Bronchus fibroblast of lung (primary cell): ENCODE results near the gene AANAT. TPM values are rescaled to one million over a fixed set of nuclear protein-coding genes. Genes with fewer than 3 reads are reported as not detected.

Experiments
- total RNA-seq: library from RNA; depleted of rRNA; stranded (reverse); fragments of >200 nt; gene quantifications from 2 replicates; pipeline ENCODE4 v1.2.3, GENCODE V29; 2015

The AANAT gene
- total RNA-seq: not detected in 2 replicates

DNA sequence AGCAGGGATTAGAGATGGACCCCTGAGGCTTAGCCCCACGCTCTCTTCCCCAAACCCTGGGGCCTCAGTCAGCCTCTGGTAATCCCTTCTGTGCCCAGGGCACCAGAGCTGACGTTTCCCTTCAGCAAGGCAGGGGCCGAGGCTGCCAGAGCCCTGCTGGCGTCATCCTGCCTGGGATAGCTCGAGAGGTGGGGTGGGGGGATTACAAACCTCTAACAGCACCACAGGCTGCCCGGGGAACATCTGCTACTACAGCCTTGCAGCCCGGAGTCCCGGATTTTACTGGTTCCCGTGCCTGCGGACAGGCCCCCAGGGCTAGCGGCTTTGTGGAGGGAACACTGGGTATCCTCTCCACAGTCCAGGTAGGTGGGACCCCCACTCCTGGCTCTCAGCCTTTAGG is at the start of gene AANAT:
AANAT (plus strand) TSS at position 238 of the 400 bp plus-strand sequence. CDS start 1,144 bp downstream, outside the sequence.

DNA sequence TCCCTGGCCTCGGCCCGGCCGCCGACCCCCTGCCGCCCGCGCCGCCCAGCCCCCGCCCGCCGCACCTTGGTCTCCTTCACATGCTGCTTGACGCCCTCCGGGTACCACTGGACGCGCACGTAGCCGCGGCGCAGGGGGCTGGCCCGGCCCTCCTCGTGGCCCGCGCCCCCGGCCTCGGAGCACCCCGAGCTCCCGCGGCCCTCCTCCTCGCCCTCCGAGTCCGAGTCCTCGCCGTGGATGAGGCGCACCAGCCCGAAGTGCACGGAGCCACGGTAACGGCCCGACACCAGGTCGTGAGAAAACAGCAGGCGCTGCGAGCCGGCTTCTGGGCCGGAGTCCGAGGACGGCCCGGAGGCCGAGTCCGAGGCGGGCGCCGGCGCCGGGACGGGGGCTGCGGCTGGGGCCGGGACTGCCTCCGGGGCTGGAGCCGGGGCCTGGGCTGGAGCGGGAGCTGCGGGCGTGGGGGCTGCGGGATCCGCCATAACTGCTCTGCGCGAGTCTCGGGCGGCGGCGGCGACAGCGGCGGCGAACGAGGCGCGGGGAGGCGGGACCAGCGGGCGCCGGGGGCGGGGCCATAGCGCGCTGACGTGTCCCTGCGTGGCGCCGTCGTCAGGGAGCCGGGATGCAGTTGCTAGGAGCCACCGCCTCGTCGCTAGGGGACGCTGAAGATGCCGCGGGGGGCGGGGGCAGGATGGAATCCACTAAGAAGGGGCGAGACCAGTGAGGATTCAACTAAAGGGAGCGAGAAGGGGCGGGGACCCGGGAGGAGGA is 14.6 kb upstream of the AANAT start, which contains the start of gene UBE2O:
UBE2O (minus strand) TSS at position 493 of the 771 bp plus-strand sequence; CDS start at position 482, 11 bp downstream.

DNA sequence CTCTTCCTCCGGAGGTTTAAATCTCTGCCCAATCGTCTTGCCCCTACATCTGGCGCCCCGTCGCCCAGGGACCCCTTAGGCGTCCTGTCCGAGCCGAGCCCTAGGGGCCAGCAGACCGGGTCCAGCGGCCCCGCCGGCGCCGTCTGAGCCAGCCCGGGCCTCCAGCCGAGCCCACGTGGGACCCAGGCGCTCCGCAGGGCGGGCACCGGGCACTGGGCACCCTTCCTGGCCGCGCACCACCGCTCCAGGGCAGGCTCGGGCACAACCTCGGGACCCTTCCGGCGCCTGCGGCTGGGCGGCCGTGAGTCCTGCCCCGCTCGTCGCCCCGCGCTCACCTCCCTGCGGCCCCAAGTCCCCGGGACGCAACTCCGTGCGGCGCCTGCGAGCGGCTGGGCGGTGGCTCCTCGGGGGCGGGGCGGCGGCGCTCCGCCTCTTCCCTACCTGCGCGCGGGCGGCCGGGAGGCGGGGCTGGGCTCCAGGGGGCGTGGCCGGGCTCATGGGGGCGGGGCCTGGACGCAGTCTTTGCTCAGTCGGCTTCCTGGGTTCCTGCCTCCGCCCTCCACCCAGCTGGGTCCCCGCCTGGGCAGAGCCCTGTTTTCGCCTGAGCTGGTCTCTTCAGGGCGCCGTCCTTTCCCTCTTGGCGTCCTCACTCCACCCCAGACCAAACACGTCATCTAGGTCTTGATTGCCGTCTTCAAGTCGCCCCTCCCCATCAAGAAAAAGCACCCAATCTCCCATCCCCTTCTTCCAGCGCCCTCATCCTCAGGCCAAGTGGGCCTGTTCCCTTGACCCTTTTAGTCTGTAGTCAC is 33.8 kb downstream of the AANAT start, which contains the start of gene RHBDF2:
RHBDF2 (minus strand) TSS at position 406 of the 809 bp plus-strand sequence. CDS start 19,899 bp downstream, outside the sequence.

Other genes with a start within 250 kb of the AANAT start
- gene RNF157, start 227.1 kb upstream of the AANAT start, total RNA-seq: 1.0 and 2.5 TPM in 2 replicates
- gene UBALD2, start 202.3 kb upstream of the AANAT start, total RNA-seq: 18.3 and 25.6 TPM in 2 replicates
- 0.59 and 0.84 TPM in 2 replicates for gene QRICH2, start 159.3 kb upstream of the AANAT start, total RNA-seq
- gene PRPSAP1, start 113.7 kb upstream of the AANAT start, total RNA-seq: 16.1 and 18.6 TPM in 2 replicates
- 13.1 and 14.6 TPM in 2 replicates for gene SPHK1, start 83.0 kb upstream of the AANAT start, total RNA-seq
- 9.9 and 13.1 TPM in 2 replicates for gene UBE2O, start 14.5 kb upstream of the AANAT start, total RNA-seq
- 12.1 and 12.8 TPM in 2 replicates for gene RHBDF2, start 33.8 kb downstream of the AANAT start, total RNA-seq
- gene CYGB, start 70.1 kb downstream of the AANAT start, total RNA-seq: 15.8 and 16.1 TPM in 2 replicates
- gene PRCD, start 72.4 kb downstream of the AANAT start, total RNA-seq: 1.2 and 2.2 TPM in 2 replicates
- 0.67 and 1.8 TPM in 2 replicates for gene ST6GALNAC2, start 118.3 kb downstream of the AANAT start, total RNA-seq
- not detected in 2 replicates for gene ST6GALNAC1, start 176.2 kb downstream of the AANAT start, total RNA-seq
- 111 and 131 TPM in 2 replicates for gene MXRA7, start 243.4 kb downstream of the AANAT start, total RNA-seq